Epithelial cell of prostate (primary cell): ENCODE measurements around the gene LILRA2.
"Not testable (repeated sequence)": the region's sequence is repeated elsewhere in the genome, so short reads cannot be mapped to it uniquely, and the experiment has no call there.

Experiments
- DNase-seq: peaks from one replicate; pipeline ENCODE4 v3.0.0-alpha.2; 2011; ENCODE audit warnings: low read depth, low spot score
- H3K27ac ChIP-seq: fragments of 450-650 bp; 2 replicates; pipeline ENCODE4 v1.5.1; 2017; ENCODE audit warnings: mild to moderate bottlenecking

The LILRA2 gene

DNA sequence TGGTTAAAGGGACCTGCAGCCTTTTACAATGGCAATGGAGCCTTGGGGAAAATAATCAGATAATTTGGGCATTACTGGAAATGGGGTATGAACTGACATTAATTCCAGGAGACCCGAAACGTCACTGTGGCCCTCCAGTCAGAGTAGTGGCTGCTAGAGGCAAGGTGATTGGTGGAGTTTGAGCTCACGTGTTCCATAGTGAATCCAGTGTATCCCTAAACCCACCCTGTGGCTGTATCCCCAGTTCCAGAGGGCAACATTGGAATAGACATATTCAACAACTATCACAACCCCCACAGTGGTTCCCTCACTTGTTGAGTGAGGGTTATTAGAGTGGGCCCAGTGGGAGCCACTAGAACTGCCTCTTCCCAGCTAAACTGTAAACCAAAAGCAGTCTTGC is 3.3 kb upstream of the LILRA2 start:
- no peak for DNase-seq
- H3K27ac ChIP-seq: no peak overlapping the region

GRCh38 chr19:54571715-54572615 is 1.6 kb upstream of the LILRA2 start:
- not testable (repeated sequence) for H3K27ac ChIP-seq, DNase-seq

DNA sequence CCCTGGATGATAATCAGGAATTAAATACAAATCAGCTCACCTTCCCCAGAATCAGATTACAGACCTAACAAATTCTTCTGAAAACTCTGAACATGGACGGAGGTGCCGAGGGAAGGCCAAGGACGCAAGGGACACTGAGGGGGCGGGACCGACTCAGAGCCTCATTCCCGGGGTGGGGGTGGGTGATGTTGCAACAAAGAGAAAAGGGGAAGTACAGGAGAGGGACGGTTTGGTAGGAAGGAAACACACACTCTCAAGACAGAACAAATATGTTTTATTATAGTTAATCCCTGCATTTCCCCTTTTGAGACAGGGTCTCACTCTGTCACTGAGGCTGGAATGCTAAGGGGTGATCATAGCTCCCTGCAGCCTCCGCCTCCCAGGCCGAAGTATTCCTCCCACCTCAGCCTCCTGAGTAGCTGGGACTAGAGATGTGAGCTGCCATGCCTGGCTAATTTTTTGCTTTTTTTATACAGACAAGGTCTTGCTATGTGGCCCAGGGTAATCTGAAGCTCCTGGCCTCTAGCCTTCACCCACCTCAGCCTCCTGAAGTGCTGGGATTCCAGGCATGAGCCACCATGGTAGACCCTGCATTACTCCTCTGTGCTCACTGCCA is 786 bp upstream of the LILRA2 start:
- no peak overlapping the region for H3K27ac ChIP-seq
- DNase-seq: no peak

GRCh38 chr19:54574051-54574450 is 461 bp downstream of the LILRA2 start:
- no peak for DNase-seq
- H3K27ac ChIP-seq: no peak overlapping the region

DNA sequence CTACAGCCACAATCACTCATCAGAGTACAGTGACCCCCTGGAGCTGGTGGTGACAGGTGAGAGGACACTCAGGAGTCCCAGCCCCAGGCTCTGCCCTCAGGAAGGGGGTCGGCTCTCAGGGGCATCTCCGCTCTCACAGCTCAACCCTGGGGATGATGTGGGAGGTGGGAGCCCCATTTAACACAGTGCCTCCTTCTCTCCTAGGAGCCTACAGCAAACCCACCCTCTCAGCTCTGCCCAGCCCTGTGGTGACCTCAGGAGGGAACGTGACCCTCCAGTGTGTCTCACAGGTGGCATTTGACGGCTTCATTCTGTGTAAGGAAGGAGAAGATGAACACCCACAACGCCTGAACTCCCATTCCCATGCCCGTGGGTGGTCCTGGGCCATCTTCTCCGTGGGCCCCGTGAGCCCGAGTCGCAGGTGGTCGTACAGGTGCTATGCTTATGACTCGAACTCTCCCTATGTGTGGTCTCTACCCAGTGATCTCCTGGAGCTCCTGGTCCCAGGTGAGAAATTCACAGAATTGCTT is 1.0 kb downstream of the LILRA2 start:
- DNase-seq: no peak
- no peak overlapping the region for H3K27ac ChIP-seq

DNA sequence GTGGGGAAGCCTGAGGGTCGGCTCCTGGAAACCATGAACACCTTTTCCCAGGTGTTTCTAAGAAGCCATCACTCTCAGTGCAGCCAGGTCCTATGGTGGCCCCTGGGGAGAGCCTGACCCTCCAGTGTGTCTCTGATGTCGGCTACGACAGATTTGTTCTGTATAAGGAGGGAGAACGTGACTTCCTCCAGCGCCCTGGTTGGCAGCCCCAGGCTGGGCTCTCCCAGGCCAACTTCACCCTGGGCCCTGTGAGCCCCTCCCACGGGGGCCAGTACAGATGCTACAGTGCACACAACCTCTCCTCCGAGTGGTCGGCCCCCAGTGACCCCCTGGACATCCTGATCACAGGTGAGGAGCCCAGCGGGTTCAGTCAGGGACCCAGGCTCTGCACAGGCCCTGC is 1.6 kb downstream of the LILRA2 start:
- H3K27ac ChIP-seq, DNase-seq: not testable (repeated sequence)

DNA sequence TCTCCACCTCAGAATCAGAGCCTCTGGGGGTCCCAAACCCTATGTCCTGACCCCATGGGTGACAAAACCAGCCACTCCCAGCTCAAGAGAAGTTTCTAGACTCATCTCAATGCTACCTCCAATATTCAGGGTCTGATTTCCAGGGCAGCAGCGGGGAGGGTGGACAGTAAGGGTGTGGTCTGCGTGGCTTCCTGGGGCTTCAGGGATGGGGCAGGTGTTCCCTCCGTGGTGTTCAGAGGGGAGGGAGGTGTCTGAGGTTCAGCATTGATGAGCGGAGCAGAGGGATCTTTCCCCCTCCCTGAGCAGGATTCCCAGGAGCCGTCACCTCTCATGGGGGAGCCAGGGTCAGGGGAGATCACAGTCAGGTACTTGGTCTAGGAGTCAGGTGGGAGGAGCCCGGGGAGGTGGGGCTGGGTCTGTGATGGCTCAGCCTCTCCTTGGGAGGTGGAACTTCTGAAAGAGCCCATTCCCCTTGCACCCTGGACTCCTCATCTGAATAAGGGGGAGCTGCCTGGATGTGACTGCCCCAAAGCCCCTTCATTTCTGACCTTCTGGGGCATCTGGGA is 2.9 kb downstream of the LILRA2 start:
- no peak overlapping the region for H3K27ac ChIP-seq
- DNase-seq: no peak

GRCh38 chr19:54577334-54577733 is 3.7 kb downstream of the LILRA2 start:
- H3K27ac ChIP-seq: no peak overlapping the region
- DNase-seq: no peak

DNA sequence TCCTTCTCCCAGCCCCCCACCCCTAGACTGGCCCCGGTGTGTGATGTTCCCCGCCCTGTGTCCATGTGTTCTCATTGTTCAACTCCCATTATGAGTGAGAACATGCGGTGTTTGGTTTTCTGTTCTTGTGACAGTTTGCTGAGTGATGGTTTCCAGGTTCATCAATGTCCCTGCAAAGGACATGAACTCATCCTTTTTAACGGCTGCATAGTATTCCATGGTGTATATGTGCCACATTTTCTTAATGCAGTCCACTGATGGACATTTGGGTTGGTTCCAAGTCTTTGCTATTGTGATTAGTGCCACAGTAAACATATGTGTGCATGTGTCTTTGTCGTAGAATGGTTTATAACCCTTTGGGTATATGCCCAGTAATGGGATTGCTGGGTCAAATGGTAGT is 4.7 kb downstream of the LILRA2 start:
- H3K27ac ChIP-seq, DNase-seq: not testable (repeated sequence)

- H3K27ac ChIP-seq: no peak overlapping the region
- DNase-seq: no peak
Observed at GRCh38 chr19:54586397-54586796, 12.8 kb downstream of the LILRA2 start.

- no peak overlapping the region for H3K27ac ChIP-seq
- DNase-seq: no peak
Observed at GRCh38 chr19:54587026-54587425, 13.4 kb downstream of the LILRA2 start.

DNA sequence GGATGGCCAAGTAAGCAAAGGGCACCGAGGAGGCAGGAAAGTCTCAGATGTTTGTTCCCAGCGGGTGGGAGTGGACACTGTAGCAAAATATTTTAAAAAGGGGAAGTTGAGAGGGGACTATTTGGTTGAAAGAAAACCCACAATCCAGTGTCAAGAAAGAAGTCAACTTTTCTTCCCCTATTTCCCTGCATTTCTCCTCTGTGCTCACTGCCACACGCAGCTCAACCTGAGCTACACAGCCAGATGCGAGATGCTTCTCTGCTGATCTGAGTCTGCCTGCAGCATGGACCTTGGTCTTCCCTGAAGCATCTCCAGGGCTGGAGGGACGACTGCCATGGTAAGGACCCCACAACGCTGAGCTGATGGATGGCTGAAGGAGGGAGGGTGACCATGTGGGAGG is 19.9 kb downstream of the LILRA2 start, which contains the start of gene LILRA1:
TSS of gene LILRA1 (plus strand) at position 188 of the 400 bp plus-strand sequence. CDS start 613 bp downstream, outside the sequence.
- not testable (repeated sequence) for H3K27ac ChIP-seq, DNase-seq

DNA sequence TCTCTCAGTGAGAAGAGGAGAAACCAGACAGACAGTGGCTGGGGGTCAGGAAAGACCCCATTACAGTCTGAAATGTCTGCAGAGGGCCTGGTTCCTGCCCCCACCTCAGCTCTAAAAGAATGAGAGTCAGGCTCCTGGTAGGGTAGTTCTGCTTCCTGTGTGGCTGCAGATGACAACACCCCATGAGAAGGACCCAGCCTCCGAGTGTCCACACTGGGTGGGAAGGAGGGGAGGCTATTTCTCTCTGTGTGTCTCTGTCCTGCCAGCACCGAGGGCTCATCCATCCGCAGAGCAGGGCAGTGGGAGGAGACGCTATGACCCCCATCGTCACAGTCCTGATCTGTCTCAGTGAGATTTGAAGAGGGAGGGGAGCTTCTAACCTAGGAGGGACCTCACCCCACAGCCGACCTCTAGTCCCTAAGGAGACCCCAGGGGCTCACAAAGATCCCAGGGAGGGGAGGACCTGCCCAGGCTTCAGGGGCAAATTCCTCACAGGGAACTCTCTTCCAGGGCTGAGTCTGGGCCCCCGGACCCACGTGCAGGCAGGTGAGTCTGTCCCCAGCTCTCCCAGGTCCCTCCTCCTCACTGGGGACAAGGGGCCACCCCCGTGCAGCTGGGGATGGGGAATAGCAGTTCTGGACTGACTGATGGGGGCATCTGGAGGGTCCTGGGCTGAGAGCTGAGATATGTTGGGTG is 20.5 kb downstream of the LILRA2 start:
- DNase-seq, H3K27ac ChIP-seq: not testable (repeated sequence)

DNA sequence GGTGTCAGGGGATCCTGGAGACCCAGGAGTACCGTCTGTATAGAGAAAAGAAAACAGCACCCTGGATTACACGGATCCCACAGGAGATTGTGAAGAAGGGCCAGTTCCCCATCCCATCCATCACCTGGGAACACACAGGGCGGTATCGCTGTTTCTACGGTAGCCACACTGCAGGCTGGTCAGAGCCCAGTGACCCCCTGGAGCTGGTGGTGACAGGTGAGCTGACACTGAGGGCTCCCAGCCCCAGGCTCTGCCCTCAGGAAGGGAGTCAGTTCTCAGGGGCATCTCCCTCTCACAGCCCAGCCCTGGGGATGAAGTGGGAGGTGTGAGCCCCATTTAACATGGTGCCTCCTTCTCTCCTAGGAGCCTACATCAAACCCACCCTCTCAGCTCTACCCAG is 21.1 kb downstream of the LILRA2 start:
- no peak for DNase-seq
- H3K27ac ChIP-seq: no peak overlapping the region

GRCh38 chr19:54595680-54596436 is 22.3 kb downstream of the LILRA2 start:
- DNase-seq, H3K27ac ChIP-seq: not testable (repeated sequence)

GRCh38 chr19:54600212-54600611 is 26.6 kb downstream of the LILRA2 start:
- DNase-seq: no peak
- H3K27ac ChIP-seq: no peak overlapping the region

DNA sequence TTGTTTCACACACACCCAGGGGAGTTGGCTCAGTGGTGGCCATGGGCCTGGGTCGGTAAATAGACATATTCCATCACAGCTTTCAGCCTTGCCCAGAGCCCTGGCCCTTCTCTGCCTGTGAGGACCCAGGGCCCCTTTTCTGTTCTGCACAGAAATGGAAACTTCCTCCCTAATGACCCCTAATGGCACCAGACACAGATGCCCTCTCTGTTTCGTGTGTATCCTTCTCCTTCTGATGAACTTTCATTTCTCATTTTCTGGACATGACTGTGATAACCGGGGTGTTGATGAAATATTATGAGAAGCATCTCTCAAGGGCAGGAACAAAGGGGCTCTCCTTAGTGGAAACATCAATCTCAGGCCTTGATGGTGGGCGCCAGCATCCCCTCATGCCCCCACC is 32.6 kb downstream of the LILRA2 start:
- DNase-seq: no peak
- H3K27ac ChIP-seq: no peak overlapping the region

GRCh38 chr19:54606891-54607784 is 33.5 kb downstream of the LILRA2 start:
- DNase-seq: no peak

DNA sequence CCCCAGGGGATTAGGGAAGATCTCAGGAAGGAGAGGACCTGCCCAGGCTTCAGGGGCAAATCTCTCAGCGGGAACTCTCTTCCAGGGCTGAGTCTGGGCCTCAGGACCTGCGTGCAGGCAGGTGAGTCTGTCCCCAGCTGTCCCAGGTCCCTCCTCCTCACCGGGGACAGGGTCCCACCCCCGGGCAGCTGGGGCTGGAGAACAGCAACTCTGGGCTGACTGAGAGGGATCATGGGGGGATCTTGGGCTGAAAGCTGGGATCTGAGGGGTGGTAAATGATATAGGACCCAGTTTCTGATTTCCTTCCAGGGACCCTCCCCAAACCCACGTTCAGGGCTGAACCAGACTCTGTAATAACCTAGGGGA is 34.2 kb downstream of the LILRA2 start:
- H3K27ac ChIP-seq: no peak overlapping the region
- DNase-seq: no peak

More at GRCh38 chr19:54606891-54607784, 33.5 kb downstream of the LILRA2 start:
- H3K27ac ChIP-seq: no peak overlapping the region
